Measurements from ENCODE around the gene ENTPD2. TPM values are rescaled to one million over a fixed set of nuclear protein-coding genes. Genes with fewer than 3 reads are reported as not detected.

ENTPD2 gene
- polyA plus RNA-seq, 1 donor, result 11.0 TPM

- DNase-seq, result no peak
Measured at GRCh38 chr9:137079401-137079787, 25.5 kb upstream of the ENTPD2 start.

GRCh38 chr9:137078701-137079400 lies 25.0 kb upstream of the ENTPD2 start:
- no peak for DNase-seq

- no peak for DNase-seq
Measured at GRCh38 chr9:137077758-137078693, 24.2 kb upstream of the ENTPD2 start.

- no peak for DNase-seq
Measured at GRCh38 chr9:137077010-137077747, 23.3 kb upstream of the ENTPD2 start, which contains the start of gene UAP1L1. Gene UAP1L1, plus strand, starts transcription at chr9:137077517. Its CDS starts 16 bp downstream, at chr9:137077533.

GRCh38 chr9:137076636-137077009 lies 22.8 kb upstream of the ENTPD2 start:
- no peak for DNase-seq

- no peak for DNase-seq
Measured at GRCh38 chr9:137075275-137075775, 21.5 kb upstream of the ENTPD2 start.

GRCh38 chr9:137074657-137075274 lies 20.9 kb upstream of the ENTPD2 start:
- DNase-seq, result no peak

- no peak for DNase-seq
Measured at GRCh38 chr9:137073992-137074399, 20.1 kb upstream of the ENTPD2 start.

- no peak for DNase-seq
Measured at GRCh38 chr9:137071282-137071681, 17.4 kb upstream of the ENTPD2 start.

GRCh38 chr9:137070906-137071275 lies 17.0 kb upstream of the ENTPD2 start:
- no peak for DNase-seq

GRCh38 chr9:137070201-137070905 lies 16.5 kb upstream of the ENTPD2 start, which contains the start of gene SAPCD2:
Gene SAPCD2, minus strand, starts transcription at chr9:137070557. Its CDS starts 97 bp downstream, at chr9:137070460.
- peak; percentile 83 for DNase-seq

- no peak for DNase-seq
Measured at GRCh38 chr9:137069508-137070091, 15.7 kb upstream of the ENTPD2 start.

GRCh38 chr9:137068539-137069507 lies 15.0 kb upstream of the ENTPD2 start:
- no peak for DNase-seq

GRCh38 chr9:137067860-137068538 lies 14.1 kb upstream of the ENTPD2 start:
- peak; percentile 65 for DNase-seq

GRCh38 chr9:137066096-137066861 lies 12.4 kb upstream of the ENTPD2 start:
- DNase-seq, result no peak

- no peak for DNase-seq
Measured at GRCh38 chr9:137065336-137065967, 11.6 kb upstream of the ENTPD2 start.

- DNase-seq, result no peak
Measured at GRCh38 chr9:137064880-137065164, 11.0 kb upstream of the ENTPD2 start.
